AG04449 (cell line): ENCODE measurements around the gene PLSCR3.
A peak's percentile ranks its signal among the peaks of the same experiment; 100 is the strongest.

Experiments
- CTCF ChIA-PET: fragments of 350-600 bp; formaldehyde crosslinking; extraction: SDS; loops from one replicate; lab custom pipeline; 2021; ENCODE audit warnings: antibody characterized with exemption; lab: Yijun Ruan, JAX
- POLR2A ChIA-PET: fragments of 400-600, 350-600 bp; formaldehyde crosslinking; extraction: SDS; loops from one replicate; lab custom pipeline; 2020; ENCODE audit warnings: antibody characterized with exemption, inconsistent platforms; lab: Yijun Ruan, JAX
- DNase-seq: peaks from one replicate; pipeline ENCODE4 v3.0.0-alpha.2; 2010; ENCODE audit warnings: low read depth, low spot score
- H3K4me3 ChIP-seq: 2 replicates; pipeline ENCODE4 v1.5.1; 2011; ENCODE audit warnings: low read depth, mild to moderate bottlenecking, control low read depth, low read length
- TF ChIP-seq, protein P1 (sequence below): IDR thresholded peaks from one replicate; pipeline ENCODE4 v1.5.1; 2011; ENCODE audit warnings: mild to moderate bottlenecking, moderate library complexity, low read length, control low read depth, inconsistent platforms; ENCODE audit not compliant: insufficient read depth; ENCODE audit errors: missing control alignments

The PLSCR3 gene

DNA sequence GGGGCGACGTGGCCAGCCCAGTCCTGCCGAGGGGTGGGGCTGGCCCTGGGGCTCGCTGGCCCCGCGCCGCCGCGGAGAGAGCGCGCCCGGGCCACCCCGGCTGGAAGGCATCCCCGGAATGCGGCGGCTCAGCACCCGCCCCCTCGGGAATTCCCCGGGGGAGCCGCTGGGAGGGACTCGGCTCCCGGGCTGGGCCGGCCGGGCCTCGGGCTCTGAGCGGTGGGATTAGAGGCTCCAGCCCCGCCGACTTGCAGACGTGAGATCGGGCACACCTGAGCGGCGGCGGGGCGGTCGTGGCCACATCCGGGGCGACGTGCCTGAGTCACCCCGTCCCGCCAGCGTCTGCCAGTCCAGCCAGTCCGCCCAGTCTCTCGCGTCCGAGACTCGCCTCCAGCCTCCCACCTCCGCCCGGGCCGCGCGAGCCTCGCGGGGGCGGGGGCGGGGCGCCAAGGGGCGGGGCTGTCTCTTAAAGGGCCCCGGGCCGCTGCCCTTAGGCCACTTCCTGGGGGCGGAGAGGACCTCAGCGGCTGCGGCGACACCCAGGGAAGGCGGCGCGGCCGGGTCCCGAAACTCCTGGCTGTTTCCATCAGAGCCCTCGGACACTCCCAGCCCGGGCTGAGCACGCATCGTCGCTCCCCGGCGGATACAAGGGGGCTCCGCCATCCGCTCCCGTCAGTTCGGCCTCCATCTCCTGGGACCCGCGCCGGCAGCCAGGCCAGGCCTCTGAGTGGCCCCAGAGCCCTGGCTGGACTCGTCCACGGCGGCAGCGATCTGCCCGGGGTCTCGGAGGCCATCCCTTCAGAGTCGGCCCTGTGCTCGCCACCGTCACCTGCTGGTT is 42.4 kb downstream of the PLSCR3 start, which contains the start of gene KCTD11:
Gene KCTD11, plus strand, starts transcription at position 498 of the 838 bp plus-strand sequence.
- ChIA-PET POLR2A (interaction anchor here (0.6 to 2.0 kb wide), 5 partner anchors 22 to 236 kb away, joined by 3 to 11 read pairs (median 3); partner anchors contain the start of genes NEURL4, POLR2A and SLC2A4), CTCF (interaction anchor here (0.7 to 5.4 kb wide), 7 partner anchors 10 to 209 kb away, joined by 3 to 67 read pairs (median 7); partner anchors contain the start of genes FGF11, PLSCR3, SENP3 and TMEM102)
- TF ChIP-seq, protein P1, sequence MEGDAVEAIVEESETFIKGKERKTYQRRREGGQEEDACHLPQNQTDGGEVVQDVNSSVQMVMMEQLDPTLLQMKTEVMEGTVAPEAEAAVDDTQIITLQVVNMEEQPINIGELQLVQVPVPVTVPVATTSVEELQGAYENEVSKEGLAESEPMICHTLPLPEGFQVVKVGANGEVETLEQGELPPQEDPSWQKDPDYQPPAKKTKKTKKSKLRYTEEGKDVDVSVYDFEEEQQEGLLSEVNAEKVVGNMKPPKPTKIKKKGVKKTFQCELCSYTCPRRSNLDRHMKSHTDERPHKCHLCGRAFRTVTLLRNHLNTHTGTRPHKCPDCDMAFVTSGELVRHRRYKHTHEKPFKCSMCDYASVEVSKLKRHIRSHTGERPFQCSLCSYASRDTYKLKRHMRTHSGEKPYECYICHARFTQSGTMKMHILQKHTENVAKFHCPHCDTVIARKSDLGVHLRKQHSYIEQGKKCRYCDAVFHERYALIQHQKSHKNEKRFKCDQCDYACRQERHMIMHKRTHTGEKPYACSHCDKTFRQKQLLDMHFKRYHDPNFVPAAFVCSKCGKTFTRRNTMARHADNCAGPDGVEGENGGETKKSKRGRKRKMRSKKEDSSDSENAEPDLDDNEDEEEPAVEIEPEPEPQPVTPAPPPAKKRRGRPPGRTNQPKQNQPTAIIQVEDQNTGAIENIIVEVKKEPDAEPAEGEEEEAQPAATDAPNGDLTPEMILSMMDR: peak; percentile 75
- peak; percentile 62 for DNase-seq
- H3K4me3 ChIP-seq: peak within 1 kb of the TSS; percentile 96

GRCh38 chr17:7348478-7349242 is 45.7 kb downstream of the PLSCR3 start:
- TF ChIP-seq, protein P1: no peak
- no peak for DNase-seq
- H3K4me3 ChIP-seq: no peak overlapping the region
- ChIA-PET CTCF (interaction anchor here (0.7 to 8.6 kb wide), 13 partner anchors 10 to 303 kb away, joined by 3 to 53 read pairs (median 4); partner anchors contain the start of genes NEURL4, SENP3 and SLC2A4), POLR2A (interaction anchor here (0.5 to 1.4 kb wide), 5 partner anchors 19 to 227 kb away, joined by 3 to 4 read pairs (median 3); partner anchors contain the start of gene POLR2A)

DNA sequence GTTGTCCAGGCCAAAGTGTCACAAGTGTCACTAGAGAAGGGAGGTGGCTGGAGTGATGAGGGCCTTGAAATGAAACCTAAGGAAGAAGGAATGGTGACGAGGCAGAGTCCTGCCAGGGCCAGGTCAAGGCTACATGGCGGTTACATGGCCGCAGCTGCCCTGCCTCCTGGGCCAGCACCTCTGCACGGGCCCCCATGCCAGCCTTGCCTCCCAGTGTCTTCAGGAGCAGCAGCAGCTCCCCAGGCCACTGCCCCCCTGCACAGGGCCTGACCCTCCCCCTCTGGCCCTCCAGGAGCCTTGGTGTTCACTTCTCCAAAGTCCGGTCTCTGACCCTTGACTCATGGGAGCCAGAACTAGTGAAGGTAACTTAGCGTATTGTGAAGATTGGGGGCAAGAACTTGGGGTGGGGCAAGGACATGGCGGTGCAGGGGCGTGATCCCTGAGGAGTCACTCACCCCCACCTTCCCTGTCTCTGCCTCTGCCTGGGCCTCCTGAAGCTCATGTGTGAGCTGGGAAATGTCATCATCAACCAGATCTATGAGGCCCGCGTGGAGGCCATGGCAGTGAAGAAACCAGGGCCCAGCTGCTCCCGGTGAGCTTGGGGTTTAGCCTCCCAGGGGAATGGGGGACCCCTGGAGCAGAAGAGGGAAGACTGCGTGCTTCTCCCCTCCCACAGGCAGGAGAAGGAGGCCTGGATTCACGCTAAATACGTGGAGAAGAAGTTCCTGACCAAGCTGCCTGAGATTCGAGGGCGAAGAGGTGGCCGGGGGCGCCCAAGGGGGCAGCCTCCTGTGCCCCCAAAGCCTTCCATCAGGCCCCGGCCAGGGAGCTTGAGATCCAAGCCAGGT is 46.5 kb downstream of the PLSCR3 start:
- POLR2A ChIA-PET: interaction anchor here (0.5 to 1.4 kb wide), 5 partner anchors 18 to 227 kb away, joined by 3 to 4 read pairs (median 3); partner anchors contain the start of gene POLR2A
- CTCF ChIA-PET: interaction anchor here (0.8 to 8.6 kb wide), 12 partner anchors 9 to 302 kb away, joined by 3 to 53 read pairs (median 5); partner anchors contain the start of genes ACAP1, NEURL4, SENP3 and SLC2A4
- TF ChIP-seq, protein P1: no peak
- no peak overlapping the region for H3K4me3 ChIP-seq
- DNase-seq: no peak

DNA sequence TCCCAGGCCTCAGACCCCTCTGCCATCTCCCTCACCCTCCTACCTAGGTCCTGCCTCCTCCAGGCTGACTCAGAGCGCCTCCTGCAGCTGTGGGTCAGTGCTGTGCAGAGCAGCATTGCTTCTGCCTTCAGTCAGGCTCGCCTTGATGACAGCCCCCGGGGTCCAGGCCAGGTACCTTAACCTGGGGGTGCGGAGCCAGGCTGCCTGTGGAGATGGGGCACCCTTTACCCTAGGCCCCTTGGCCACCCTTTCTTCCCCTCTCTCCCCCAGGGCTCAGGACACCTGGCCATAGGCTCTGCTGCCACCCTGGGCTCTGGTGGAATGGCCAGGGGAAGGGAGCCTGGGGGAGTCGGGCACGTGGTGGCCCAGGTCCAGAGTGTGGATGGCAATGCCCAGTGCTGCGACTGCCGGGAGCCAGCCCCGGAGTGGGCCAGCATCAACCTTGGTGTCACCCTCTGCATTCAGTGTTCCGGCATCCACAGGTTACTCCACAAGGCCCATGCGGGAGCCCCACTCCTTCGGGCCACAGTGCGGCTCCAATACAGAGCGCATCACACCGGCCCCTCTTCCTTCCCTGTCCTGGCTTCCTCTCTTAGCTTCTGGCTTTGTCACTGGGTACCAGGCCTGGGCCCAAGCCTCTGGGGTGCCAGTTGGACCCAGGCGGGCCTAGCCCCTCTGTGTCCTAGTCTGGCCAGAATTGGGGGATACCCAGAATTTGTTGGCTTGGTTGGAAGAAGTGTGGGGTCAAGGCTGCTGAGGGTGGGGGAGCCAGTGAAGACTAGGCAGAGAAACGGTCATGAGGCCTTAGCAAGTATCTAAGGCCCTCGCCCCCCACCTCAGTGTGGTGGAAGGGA is 47.3 kb downstream of the PLSCR3 start:
- TF ChIP-seq, protein P1: no peak
- H3K4me3 ChIP-seq: no peak overlapping the region
- POLR2A ChIA-PET: no interaction called here
- no peak for DNase-seq
- CTCF ChIA-PET: interaction anchor here (0.8 to 8.6 kb wide), 10 partner anchors 9 to 301 kb away, joined by 3 to 53 read pairs (median 17); partner anchors contain the start of genes ACAP1, NEURL4, SENP3 and SLC2A4

- TF ChIP-seq, protein P1: no peak
- CTCF ChIA-PET: interaction anchor here (1.5 to 8.6 kb wide), 8 partner anchors 7 to 298 kb away, joined by 4 to 53 read pairs (median 24); partner anchors contain the start of genes ACAP1, NEURL4, SLC16A11 and SLC2A4
- DNase-seq: no peak
- POLR2A ChIA-PET: interaction anchor here (5.1 kb wide), 1 partner anchor 13 kb away, joined by 20 read pairs; no protein-coding TSS in a partner anchor
- no peak overlapping the region for H3K4me3 ChIP-seq
Observed at GRCh38 chr17:7343250-7343649, 51.1 kb downstream of the PLSCR3 start.
